Measurements from ENCODE around the gene PLA2G4C.
"Not testable (repeated sequence)": the region's sequence is repeated elsewhere in the genome, so short reads cannot be mapped to it uniquely, and the experiment has no call there.

The PLA2G4C gene

DNA sequence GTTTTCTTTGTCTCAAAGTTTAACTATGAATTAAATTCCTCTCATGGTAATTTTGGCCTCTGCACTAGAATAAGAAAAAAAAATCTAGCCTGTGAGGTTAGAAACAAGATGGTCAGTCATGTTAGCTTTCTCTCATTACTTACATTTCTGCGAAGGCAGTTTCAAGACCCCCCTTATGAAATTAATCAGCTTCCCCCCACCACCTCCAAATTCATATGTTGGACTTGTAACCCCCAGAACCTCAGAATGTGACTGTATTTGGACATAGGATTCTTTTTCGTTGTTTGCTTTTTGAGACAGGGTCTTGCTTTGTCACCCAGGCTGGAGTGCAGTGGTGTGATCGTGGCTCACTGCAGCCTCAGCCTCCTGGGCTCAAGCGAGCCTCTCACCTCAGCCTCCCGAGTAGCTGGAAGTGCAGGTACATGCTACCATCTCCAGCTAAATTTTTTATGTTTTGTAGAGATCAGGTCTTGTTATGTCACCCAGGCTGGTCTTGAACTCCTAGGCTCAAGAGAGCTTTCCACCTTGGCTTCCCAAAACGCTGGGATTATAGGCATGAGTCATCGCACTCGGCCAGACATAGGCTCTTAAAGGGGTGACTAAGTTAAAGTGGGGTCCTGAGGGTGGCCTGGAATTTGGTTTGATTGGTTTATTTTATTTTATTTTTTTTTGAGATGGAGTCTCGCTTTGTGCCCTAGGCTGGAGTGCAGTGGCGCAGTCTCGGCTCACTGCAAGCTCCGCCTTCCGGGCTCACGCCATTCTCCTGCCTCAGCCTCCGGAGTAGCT lies 1.4 kb downstream of the PLA2G4C start:
- no peak for DNase-seq

DNA sequence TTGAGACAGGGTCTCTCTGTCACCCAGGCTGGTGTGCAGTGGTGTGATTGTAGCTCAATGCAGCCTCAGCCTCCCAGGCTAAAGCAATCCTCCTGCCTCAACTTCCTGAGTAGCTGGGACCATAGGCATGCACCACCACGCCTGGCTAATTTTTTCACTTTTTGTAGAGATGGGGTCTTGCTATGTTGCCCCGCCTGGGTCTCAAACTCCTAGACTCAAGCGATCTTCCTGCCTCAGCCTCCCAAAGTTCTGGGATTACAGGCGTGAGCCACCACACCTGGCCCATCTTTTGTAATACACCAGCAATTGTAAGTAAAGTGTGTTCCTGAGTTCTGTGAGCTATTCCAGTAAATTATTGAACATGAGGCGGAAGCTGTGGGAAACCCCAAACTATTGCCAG lies 6.7 kb downstream of the PLA2G4C start:
- no peak for DNase-seq

DNA sequence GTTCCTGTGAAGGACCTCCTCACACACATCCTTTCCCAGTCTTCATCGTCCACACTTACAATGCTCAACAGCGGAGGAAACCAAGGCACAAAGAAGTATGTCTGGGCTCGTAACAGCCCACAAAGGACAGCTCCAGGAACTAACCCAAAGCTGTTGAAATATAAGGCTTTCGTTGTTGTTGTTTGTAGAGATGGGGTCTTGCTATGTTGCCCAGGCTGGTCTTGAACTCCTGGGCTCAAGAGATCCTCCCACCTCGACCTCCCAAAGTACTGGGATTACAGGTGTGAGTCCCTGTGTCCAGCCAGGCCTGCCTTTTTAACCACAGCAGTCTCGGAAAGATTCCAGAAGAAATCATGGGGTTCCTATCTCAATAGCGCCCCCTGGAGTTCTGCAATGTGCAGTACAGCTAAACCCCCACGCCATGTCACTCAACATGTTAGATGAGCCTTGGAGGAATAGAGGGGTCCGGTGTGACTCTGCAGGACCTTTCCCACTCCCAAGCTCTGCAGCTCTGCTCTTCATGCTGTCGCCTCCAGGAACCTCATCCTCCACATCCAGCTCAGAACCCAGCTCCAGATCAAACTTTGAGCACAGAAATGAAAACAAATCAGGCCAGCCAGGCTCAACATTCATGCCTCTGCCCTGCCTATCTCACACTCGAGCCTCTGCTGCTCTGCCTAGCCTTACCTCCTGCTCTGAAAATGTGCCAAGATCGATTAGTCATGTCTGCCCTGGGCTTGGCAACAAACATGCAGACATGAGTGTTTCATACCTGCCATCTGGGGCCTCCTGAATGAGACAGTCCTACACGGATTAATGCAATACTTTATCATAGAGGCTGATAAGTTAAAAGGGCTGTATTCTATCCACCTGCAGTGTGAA lies 7.5 kb downstream of the PLA2G4C start:
- DNase-seq: no peak

DNA sequence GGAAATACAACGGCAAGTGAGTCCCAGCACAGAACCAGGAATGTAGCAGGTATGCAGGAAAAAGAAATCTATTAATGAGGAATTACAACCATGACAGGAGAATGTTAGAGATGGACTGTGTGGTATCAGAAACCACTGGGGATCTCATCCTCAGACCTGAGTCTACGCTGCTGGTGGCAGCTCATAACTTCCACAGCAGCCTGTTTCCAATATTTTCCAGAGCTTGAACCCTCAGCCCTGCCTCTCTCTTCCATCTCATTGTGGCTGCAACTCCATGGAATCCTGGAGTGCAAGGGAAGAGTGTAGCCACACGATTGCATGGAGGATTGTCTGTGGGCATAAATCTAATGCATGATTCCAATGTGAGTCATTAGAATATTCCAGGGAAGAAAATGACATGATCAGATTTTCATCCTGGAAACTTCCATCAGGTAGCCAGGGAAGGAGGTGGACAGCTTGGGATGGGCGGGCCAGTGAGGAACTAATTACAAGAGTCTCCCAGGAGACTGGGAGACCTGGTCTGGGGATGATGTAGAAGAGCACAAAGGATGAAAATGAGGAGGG lies 14.9 kb downstream of the PLA2G4C start:
- no peak for DNase-seq

DNA sequence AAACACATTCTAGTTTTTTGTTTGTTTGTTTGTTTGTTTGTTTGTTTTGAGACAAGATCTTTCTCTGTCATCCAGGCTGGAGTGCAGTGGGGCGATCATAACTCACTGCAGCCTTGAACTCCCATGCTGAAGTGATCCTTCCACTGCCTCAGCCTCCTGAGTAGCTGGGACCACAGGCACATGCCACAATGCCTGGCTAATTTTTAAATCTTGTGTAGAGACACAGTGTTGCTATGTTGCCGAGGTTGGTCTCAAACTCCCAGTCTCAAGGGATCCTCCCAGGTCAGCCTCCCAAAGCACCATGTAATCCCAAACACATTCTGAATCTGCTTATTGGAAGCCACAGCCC lies 15.8 kb downstream of the PLA2G4C start:
- no peak for DNase-seq

DNA sequence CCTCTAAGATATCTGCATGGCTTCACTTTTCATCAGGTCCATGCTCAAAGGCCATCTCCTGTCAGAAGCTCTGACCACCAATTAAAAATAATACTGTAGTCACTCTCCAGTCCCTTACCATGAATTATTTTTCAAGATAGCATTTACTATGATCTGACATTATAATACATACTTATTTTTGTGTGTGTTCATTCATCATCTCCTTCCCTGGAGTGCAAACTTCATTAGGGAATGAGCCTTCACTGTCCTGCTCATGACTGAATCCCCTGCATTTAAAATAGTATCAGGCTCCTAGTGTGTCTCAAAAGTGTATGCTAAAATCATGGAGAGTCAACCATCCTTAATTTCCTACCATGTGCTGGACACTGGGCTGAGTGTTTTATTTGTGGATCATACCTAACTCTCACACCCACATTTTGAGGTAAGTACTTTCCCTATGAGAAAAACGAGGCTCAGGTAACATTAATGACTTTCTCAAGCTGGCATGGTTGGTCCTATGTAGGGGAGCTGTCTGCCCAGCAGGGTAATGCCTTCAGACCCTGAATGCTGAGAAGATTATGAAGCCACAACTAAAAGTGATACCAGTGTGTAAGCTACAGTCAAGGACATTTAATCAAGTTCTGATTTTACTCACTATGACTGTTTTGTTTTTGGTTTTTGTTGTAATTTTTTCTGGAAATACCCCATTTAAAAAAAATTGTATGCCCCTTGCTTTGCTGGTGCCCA lies 16.3 kb downstream of the PLA2G4C start:
- DNase-seq: no peak

DNA sequence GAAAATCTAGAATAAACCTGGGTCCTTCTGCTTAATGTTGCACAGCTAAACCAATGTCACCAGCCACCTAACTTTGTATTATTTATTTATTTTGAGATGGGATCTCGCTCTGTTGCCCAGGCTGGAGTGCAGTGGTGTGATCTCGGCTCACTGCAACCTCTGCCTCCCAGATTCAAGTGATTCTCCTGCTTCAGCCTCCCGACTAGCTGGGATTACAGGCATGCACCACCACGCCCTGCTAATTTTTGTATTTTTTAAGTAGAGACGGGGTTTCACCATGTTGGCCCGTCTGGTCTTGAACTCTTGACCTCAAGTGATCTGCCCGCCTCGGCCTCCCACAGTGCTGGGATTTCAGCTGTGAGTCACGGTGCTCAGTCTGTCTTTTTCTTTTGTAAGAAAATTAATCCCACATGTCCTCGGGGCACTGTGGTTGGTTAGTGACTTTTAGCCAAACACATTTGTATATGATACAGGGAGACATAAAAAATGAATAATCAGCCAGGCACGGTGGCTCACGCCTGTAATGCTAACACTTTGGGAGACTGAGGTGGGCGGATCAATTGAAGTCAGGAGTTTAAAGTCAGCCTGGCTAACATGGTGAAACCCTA lies 19.4 kb downstream of the PLA2G4C start:
- DNase-seq: not testable (repeated sequence)

DNA sequence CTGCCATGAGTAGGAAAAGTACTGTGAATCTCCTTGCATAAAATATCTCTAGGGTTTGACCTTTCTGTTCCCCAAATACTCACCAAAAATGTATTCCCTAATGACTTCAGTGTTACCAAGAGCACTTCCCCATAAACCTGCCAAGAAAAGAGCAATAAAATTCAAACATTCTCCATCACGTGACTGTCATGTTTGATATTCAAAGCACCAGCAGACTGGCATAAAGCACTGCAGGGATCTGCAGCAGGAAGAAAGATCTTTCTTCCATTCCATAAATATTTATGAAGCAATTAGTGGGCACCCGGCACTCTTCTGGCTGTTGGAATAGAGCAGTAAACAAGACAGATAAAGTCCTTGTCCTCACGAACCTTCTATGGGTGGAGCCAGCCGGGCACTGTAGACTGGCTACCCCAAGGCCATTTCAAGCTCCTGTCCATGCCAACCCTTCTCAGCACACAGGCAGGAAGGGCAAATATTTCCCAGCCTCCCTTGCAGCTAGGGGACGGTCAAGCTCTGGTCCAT lies 20.3 kb downstream of the PLA2G4C start:
- DNase-seq: no peak

DNA sequence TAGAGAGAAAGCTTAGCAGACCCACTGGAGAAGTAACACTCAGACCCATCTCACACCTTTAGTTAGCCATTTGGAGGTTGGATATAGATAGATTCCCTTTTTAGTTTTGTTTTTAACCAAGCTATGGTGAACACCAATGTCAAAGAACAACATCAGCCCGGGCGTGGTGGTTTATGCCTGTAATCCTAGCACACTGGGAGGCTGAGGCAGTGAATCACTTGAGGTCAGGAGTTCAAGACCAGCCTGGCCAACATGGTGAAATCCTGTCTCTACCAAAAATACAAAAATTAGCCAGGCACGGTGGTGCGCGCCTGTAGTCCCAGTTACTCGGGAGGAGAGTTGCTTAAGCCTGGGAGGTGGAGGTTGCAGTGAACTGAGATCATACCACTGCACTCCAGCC lies 21.6 kb downstream of the PLA2G4C start:
- not testable (repeated sequence) for DNase-seq

DNA sequence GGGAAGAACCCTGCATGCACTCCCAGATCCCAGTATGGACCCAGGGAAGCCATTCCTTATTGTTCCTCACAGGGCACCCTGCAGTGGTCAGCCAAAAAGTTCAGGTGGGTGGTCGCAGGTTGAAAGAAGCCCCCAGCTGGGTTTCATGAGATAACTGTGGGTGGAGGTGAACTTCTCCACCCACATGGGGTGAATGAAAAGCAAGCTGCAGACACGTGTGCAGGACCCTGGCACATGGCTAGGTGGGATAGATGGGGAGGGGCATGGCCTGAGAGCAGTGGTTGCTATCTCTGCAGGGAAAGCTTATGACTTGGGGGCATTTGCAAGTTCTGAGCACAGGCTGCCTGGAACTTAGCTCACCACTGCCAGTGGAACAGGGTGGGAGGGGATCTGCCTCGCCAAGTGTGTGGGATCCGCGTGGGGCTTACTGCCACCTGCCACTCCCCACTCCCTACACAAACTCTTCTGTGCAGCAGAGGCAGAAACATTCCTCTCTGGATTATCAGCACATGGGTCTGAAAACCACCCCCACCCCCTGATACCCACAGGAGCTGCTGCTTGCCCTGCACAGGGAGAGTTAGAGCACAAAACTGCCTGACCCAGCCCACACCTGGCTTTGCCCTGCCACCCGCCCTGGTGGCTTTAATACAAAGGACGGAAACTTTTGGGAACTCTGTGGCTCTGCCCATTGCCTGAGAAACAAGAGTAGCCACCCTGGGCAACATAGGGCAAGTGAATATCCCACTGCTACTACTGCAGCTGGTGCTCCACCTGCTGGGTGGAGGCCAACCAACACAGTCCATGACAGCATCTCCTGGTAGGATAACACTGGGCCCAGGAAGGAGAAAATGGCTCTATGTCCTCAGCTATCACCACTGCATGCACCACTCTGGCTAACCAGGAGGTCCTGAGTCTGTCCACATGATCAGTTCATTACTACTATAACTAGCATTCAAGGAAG lies 24.4 kb downstream of the PLA2G4C start:
- no peak for DNase-seq

DNA sequence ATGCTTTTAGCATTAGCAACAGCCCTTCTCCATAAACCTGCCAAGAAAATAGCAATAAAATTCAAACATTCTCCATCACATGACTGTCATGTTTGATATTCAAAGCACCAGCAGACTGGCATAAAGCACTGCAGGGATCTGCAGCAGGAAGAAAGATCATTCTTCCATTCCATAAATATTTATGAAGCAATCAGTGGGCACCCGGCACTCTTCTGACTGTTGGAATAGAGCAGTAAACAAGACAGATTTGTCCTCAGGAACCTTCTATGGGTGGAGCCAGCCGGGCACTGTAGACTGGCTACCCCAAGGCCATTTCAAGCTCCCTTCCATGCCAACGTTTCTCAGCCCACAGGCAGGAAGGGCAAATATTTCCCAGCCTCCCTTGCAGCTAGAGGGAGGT lies 25.5 kb downstream of the PLA2G4C start:
- no peak for DNase-seq

DNA sequence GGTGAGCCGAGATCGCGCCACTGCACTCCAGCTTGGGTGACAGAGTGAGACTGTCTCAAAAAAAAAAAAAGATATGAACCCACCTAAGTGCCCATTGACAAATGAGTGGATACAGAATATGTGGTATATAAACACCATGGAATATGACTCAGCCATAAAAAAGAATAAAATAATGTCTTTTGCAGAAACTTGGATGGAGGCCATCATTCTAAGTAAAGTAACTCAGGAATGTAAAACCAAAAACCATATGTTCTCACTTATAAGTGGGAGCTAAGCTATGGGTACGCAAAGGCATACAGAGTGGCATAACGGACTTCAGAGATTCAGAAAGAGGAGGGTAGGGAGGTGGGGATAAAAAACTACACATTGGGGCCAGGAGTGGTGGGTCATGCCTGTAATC lies 29.5 kb downstream of the PLA2G4C start:
- no peak for DNase-seq

DNA sequence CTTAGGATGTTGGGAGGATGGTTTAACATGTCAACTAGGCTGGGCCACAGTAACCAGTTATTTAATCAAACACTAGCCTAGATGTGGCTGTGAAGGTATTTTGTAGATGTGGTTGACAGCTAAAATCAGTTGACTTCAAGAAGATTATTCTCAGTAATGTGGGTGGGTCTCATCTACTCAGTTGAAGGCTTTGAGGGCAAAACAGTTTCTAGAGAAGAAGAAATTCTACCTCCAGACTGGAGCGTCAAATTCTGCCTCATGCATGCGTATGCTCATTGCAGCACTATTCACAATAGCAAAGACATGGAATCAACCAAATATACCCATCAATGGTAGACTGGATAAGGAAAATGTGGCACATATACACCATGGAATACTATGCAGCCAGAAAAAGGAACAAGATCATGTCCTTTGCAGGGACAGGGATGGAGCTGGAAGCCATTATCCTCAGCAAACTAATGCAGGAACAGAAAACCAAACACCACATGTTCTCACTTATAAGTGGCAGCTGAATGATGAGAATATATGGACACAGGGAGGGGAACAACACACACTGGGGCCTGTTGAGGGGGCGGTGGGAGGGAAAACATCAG lies 40.3 kb downstream of the PLA2G4C start:
- not testable (repeated sequence) for DNase-seq

DNA sequence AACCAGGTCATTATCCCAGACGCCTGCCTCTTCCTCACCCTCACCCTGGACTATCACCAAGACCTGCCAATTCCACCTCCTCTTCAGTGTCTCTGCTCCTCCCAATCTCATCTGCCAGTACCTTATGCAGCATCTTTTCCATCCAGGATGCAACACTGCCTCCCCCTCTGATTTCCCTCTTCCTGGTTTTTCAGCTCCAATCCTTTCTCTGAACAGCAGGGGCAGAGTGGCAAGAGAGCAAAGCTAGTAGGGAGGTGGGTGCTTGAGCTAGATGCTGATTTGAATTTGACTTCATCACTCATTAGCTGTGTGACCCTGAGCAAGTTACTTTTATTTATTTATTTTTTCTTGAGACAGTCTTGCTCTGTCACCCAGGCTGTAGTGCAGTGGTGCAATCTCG lies 41.2 kb downstream of the PLA2G4C start:
- DNase-seq: no peak

DNA sequence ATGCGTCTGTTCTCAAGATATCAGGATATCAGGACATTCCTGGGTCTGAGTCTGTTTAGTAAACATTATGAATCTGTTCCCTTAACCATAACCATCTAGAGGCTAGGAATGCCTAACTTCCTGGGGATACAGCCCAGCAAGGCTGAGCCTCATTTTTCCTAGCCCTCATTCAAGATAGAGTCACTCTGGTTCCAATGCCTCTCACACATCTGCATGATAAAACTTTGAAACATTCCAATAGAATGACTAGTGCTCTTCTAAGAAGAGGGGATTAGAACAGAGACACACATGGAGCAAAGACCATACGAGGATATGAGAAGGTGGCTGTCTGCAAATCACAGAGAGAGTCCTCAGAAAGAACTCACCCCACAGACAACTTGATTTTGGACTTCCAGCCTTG lies 46.1 kb downstream of the PLA2G4C start:
- no peak for DNase-seq

DNA sequence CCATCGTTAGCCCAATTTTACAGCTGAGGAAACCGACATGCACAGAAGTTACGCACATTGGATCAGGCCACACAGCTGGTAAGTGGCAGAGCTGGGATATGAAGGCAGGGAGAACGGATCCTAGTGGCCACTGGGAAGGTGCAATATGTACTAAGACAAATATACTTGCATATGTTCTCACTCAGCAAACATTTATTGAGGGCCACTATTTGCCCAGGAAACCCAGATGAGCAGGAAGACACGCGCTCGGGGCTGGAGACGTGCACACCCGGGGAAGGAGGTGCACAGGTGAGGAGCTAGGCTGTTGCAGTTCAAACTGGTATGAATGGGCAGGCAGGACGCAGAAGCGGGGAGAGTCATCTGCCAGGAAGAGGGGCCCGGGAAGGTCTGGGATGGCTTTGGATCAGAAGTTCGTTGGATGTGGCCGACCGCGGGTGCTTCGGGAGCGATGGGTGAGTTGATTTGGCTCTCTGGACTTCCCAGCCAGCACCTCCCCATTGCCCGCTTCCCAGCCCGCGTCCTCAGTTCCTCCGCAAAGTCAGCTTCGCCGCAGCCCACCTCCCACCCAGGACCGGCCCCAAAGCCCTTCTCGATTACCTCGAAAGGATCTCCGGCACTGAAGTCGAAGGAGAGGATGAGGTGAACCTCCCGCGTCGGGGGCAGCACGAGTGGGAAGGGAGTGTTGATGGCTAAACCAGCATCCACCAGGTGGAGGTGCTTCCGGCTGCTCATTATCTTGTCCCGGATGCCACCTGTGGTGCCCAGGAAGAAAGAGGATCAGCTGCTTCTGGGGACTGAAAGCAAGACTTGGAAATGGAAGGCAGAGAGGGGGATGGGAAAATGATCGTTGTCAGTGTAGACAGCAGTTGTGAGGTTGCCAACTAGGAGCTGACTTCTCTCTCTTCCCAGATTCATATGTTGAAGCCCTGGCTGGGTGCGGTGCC lies 48.9 kb downstream of the PLA2G4C start:
- no peak for DNase-seq

DNA sequence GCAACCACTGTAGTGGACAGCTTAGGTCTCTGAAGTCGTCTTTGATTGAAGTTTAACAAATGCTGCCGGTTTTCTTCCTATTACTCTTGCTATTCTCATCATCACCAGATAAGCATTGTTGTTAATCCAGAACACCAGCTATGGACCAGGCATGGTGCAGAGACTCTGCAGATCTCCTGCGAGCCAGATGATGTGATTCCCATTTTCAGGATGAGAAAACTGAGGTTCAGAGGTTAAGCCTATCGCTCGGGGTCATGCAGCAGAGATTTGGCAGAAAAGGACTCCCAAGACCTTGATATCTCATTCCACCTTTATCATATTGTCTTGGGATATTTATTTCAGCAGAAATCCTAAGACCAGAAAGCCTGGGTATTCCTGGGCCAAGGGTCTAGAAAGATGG lies 50.2 kb downstream of the PLA2G4C start:
- no peak for DNase-seq

DNA sequence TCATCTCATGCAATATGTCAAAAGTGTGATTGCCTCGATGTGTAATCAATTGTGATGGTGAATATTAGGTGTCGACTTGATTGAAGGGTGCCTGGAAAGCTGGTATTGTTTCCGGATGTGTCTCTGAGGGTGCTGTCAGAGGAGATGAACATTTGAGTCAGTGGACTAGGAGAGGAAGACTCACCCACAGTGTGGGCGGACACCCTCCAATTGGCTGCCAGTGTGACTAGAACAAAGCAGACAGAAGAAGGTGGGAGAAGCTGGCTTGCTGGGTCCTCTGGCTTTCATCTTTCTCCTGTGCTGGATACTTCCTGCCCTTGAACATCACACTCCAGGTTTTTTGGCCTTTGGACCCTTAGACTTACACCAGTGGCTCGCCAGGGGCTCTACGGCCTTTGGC lies 51.3 kb downstream of the PLA2G4C start:
- DNase-seq: no peak

DNA sequence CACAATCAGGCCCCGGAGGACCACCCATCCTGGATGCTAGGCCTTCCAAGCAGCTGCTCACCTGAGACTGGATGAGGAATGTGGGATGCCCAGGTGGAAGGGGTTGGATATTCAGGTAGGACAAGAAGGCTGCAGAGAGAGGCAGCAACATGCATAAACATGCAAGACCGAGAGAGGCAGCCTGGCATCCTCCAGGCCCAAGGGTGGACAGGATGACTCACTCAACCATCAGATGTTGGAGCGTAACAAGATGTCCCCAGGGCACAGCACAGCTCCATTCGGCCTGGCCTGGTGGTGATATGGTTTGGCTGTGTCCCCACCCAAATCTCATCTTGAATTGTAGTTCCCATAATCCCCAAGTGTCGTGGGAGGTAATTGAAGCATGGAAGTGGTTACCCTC lies 56.8 kb downstream of the PLA2G4C start:
- no peak for DNase-seq

DNA sequence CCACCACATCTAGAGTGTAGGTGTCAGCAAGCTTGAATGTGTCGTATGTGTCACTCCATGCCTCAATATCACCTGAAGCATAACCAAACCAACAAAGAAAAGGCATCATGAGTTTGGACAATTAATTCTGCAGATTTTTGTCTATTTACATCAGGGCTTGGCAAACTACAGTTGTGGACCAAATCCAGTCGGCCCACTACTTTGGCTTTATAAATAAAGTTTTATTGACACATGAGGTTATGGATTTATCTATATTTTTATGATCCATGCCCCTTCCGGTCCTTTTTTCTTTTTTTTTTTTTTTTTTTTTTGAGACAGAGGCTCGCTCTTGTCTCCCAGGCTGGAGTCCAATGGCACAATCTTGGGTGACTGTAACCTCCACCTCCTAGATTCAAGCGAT lies 57.5 kb downstream of the PLA2G4C start:
- DNase-seq: no peak
